Thyroid gland (tissue), 4 donors: ENCODE results near the gene ACVR1B.

Experiments
- CTCF ChIP-seq, 6 experiments: fragments of 200-600 bp in 3 of 6; fragments of 450-650 bp in 3 of 6; sonication (generic) in 3 of 6; IDR thresholded peaks; one replicate each; pipeline ENCODE4 v1.5.1; 2016 to 2019; ENCODE audit warnings: antibody characterized with exemption in 6 of 6, mild to moderate bottlenecking in 2 of 6, inconsistent platforms in 1 of 6, moderate library complexity in 1 of 6
- POLR2A ChIP-seq, 2 donors: fragments of 450-650 bp; IDR thresholded peaks; one replicate each; pipeline ENCODE4 v1.6.1; 2017; ENCODE audit warnings: antibody characterized with exemption in 2 of 2, mild to moderate bottlenecking in 2 of 2, moderate library complexity in 1 of 2

- TF ChIP-seq POLR2A (IDR thresholded peaks at IDR 0.05): no peak
- no peak for TF ChIP-seq CTCF (IDR thresholded peaks at IDR 0.05)
Measured at GRCh38 chr12:51997136-51997535, 45.6 kb downstream of the ACVR1B start.
